A549 (cell line): ENCODE measurements around the gene B4GALT3. TPM values are rescaled to one million over a fixed set of nuclear protein-coding genes. Genes with fewer than 3 reads are reported as not detected.

Source experiments
- ATAC-seq, 2 experiments: fragments of 200-7000 bp in 1 of 2; fragments of >200 bp in 1 of 2; cut with Nextera tagmentation in 1 of 2; cut with Tn5 transposase in 1 of 2; 3 replicates each; pipeline versions ENCODE4 v1.8.0 to v1.9.1; 2018 to 2020; ENCODE audit warnings: mild to moderate bottlenecking in 1 of 2, moderate library complexity in 1 of 2
- CTCF ChIA-PET: fragments of 300-600 bp; sonication (Branson Sonifier 250); formaldehyde crosslinking; extraction: SDS; loops from one replicate; lab custom pipeline; 2021; ENCODE audit warnings: antibody characterized with exemption, inconsistent platforms; lab: Yijun Ruan, JAX
- POLR2A ChIA-PET: fragments of 350-600 bp; formaldehyde crosslinking; extraction: SDS; loops from one replicate; lab custom pipeline; 2021; ENCODE audit warnings: antibody characterized with exemption, inconsistent platforms; lab: Yijun Ruan, JAX
- DNase-seq, 2 experiments: peaks; one replicate each; pipeline versions ENCODE4 v3.0.0 to v3.0.0-alpha.2; 2011 to 2016; ENCODE audit warnings: low read depth in 1 of 2, low spot score in 1 of 2
- FAIRE-seq: peaks from 2 replicates; lab custom pipeline; 2011; peaks lifted over from hg19 to GRCh38; lab: Jason Lieb, UNC
- H3K27ac ChIP-seq, 2 experiments: fragments of >200 bp; sonication (Bioruptor Twin); formaldehyde crosslinking; 3 replicates each; pipeline ENCODE4 v1.5.1; 2016 to 2017
- H3K4me1 ChIP-seq: fragments of >200 bp; sonication (Bioruptor Twin); formaldehyde crosslinking; 3 replicates; pipeline ENCODE4 v1.6.1; 2016
- H3K4me2 ChIP-seq: fragments of >200 bp; sonication (Bioruptor Twin); formaldehyde crosslinking; 3 replicates; pipeline ENCODE4 v1.6.1; 2016
- H3K4me3 ChIP-seq: fragments of >200 bp; sonication (Bioruptor Twin); formaldehyde crosslinking; 3 replicates; pipeline ENCODE4 v1.5.1; 2016
- H3K9me3 ChIP-seq: fragments of >200 bp; sonication (Bioruptor Twin); formaldehyde crosslinking; 3 replicates; pipeline ENCODE4 v1.6.1; 2016
- ATOH8 ChIP-seq: fragments of 250-450 bp; sonication (Bioruptor Pico); IDR thresholded peaks from 2 replicates; pipeline ENCODE4 v1.5.0; 2020; ENCODE audit warnings: low read depth, mild to moderate bottlenecking, moderate library complexity
- CEBPB ChIP-seq, 2 experiments: fragments of >200 bp in 1 of 2; sonication (Bioruptor Twin) in 1 of 2; formaldehyde crosslinking in 1 of 2; IDR thresholded peaks; 2 replicates each; pipeline ENCODE4 v1.6.1; 2012 to 2016
- E2F6 ChIP-seq: IDR thresholded peaks from 2 replicates; pipeline ENCODE4 v1.6.1; 2012; ENCODE audit warnings: low read depth, borderline replicate concordance
- ELK1 ChIP-seq: fragments of 150-350 bp; IDR thresholded peaks from 2 replicates; pipeline ENCODE4 v1.6.1; 2014; ENCODE audit warnings: low read depth, mild to moderate bottlenecking, low read length
- EP300 ChIP-seq, 2 experiments: fragments of >200 bp; sonication (Bioruptor Twin); formaldehyde crosslinking; IDR thresholded peaks; 2 replicates in 1 of 2; 3 replicates in 1 of 2; pipeline ENCODE4 v1.6.1; 2016 to 2017
- FOSB ChIP-seq: fragments of 250-450 bp; sonication (Bioruptor Pico); IDR thresholded peaks from 2 replicates; pipeline ENCODE4 v1.5.0; 2020; ENCODE audit warnings: mild to moderate bottlenecking, moderate library complexity
- FOXS1 ChIP-seq: fragments of 250-450 bp; sonication (Bioruptor Pico); IDR thresholded peaks from 2 replicates; pipeline ENCODE4 v1.5.0; 2020; ENCODE audit warnings: mild to moderate bottlenecking, moderate library complexity
- GATA3 ChIP-seq: IDR thresholded peaks from 2 replicates; pipeline ENCODE4 v1.6.1; 2012; ENCODE audit warnings: borderline replicate concordance
- HDAC2 ChIP-seq: fragments of 200-600 bp; sonication (generic); IDR thresholded peaks from 2 replicates; pipeline ENCODE4 v1.6.1; 2016
- HES2 ChIP-seq: fragments of >200 bp; sonication (Bioruptor Twin); formaldehyde crosslinking; IDR thresholded peaks from 2 replicates; pipeline ENCODE4 v1.6.1; 2016
- HEYL ChIP-seq: fragments of 250-450 bp; sonication (Bioruptor Pico); IDR thresholded peaks from 2 replicates; pipeline ENCODE4 v1.8.0; 2021; ENCODE audit warnings: mild to moderate bottlenecking, moderate library complexity
- HMGXB4 ChIP-seq: fragments of 250-450 bp; sonication (Bioruptor Pico); IDR thresholded peaks from 2 replicates; pipeline ENCODE4 v1.5.0; 2021; ENCODE audit warnings: mild to moderate bottlenecking, moderate library complexity, borderline replicate concordance
- HOXA7 ChIP-seq: fragments of 250-450 bp; sonication (Bioruptor Pico); IDR thresholded peaks from 2 replicates; pipeline ENCODE4 v1.5.0; 2020; ENCODE audit warnings: mild to moderate bottlenecking, moderate library complexity
- HOXB13 ChIP-seq: fragments of 250-450 bp; sonication (Bioruptor Pico); IDR thresholded peaks from 2 replicates; pipeline ENCODE4 v1.5.0; 2020; ENCODE audit warnings: low read depth, mild to moderate bottlenecking, moderate library complexity
- HOXB5 ChIP-seq: fragments of 250-450 bp; sonication (Bioruptor Pico); IDR thresholded peaks from 2 replicates; pipeline ENCODE4 v1.5.0; 2020; ENCODE audit warnings: mild to moderate bottlenecking, moderate library complexity
- KDM5A ChIP-seq: fragments of 200-600 bp; sonication (generic); IDR thresholded peaks from 2 replicates; pipeline ENCODE4 v1.6.1; 2016; ENCODE audit warnings: antibody characterized with exemption, mild to moderate bottlenecking
- MAX ChIP-seq: IDR thresholded peaks from 2 replicates; pipeline ENCODE4 v1.6.1; 2012
- MYC ChIP-seq: IDR thresholded peaks from 2 replicates; pipeline ENCODE4 v1.6.1; 2012; ENCODE audit warnings: mild to moderate bottlenecking, inconsistent platforms, low read length, improper control_type of control experiment, borderline replicate concordance
- NR3C1 ChIP-seq: fragments of >200 bp; sonication (Bioruptor Twin); formaldehyde crosslinking; IDR thresholded peaks from 3 replicates; pipeline ENCODE4 v1.6.1; 2017
- PBX3 ChIP-seq: IDR thresholded peaks from 2 replicates; pipeline ENCODE4 v1.6.1; 2012
- RARB ChIP-seq: fragments of 250-450 bp; sonication (Bioruptor Pico); IDR thresholded peaks from 2 replicates; pipeline ENCODE4 v1.8.0; 2021; ENCODE audit warnings: mild to moderate bottlenecking, moderate library complexity
- RCOR1 ChIP-seq: fragments of 150-350 bp; IDR thresholded peaks from 2 replicates; pipeline ENCODE4 v1.6.1; 2014; ENCODE audit warnings: antibody characterized with exemption, low read length, low read depth
- SMC3 ChIP-seq: fragments of >200 bp; sonication (Bioruptor Twin); formaldehyde crosslinking; IDR thresholded peaks from 3 replicates; pipeline ENCODE4 v1.6.1; 2018; ENCODE audit warnings: inconsistent platforms
- SREBF2 ChIP-seq: fragments of 450-650 bp; IDR thresholded peaks from 2 replicates; pipeline ENCODE4 v1.6.1; 2014; ENCODE audit warnings: mild to moderate bottlenecking, moderate library complexity
- TFCP2L1 ChIP-seq: fragments of 250-450 bp; sonication (Bioruptor Pico); IDR thresholded peaks from 2 replicates; pipeline ENCODE4 v1.5.0; 2021; ENCODE audit warnings: mild to moderate bottlenecking
- USF2 ChIP-seq: fragments of 450-650 bp; IDR thresholded peaks from 2 replicates; pipeline ENCODE4 v1.6.1; 2014; ENCODE audit warnings: antibody characterized with exemption
- WGBS: methylation state at CpG from one replicate; pipeline ENCODE4 v1.1.6; 2017; ENCODE audit errors: missing lambda C conversion rate; 5-methylcytosine and 5-hydroxymethylcytosine counted together
- polyA plus RNA-seq, 4 experiments: library from polyadenylated mRNA; depleted of rRNA in 3 of 4; stranded (reverse); fragments of >200 nt; fragmentation: RNase III in 1 of 4; extraction: RNeasy Plus Mini Kit Qiagen cat#74134 plus additional on column Dnase treatment in 1 of 4; gene quantifications; 2 replicates in 3 of 4; 3 replicates in 1 of 4; pipeline ENCODE4 v1.2.3, GENCODE V29; 2011 to 2017

The B4GALT3 gene
- polyA plus RNA-seq, 2 of the 4 experiments (the other 2 are of a cell fraction) = 25.3 to 25.5 TPM

GRCh38 chr1:161191971-161192370 is 14.7 kb upstream of the B4GALT3 start:
- CTCF ChIA-PET = interaction anchor here (0.6 to 7.8 kb wide), 29 partner anchors 11 to 196 kb away, joined by 3 to 93 read pairs (median 5); partner anchors contain the start of genes APOA2, CFAP126, FCER1G and NDUFS2
- FAIRE-seq = no peak

GRCh38 chr1:161190962-161191521 is 13.7 kb upstream of the B4GALT3 start:
- Histone ChIP-seq H3K4me2 (no peak overlapping the region), H3K4me1 (no peaks in the 10 kb centered on the region), H3K9me3 (no peaks in the 10 kb centered on the region), H3K27ac (no peak overlapping the region), H3K4me3 (no peak overlapping the region)
- ATAC-seq (no peak), DNase-seq (no peak), FAIRE-seq (no peak)
- 83% methylated on average over 17 of the region's 22 CpGs for WGBS
- POLR2A ChIA-PET = interaction anchor here (0.7 kb wide), 1 partner anchor 191 kb away, joined by 4 read pairs; no protein-coding TSS in a partner anchor
- CTCF ChIA-PET = interaction anchor here (0.7 to 7.8 kb wide), 21 partner anchors 10 to 198 kb away, joined by 3 to 93 read pairs (median 5); partner anchors contain the start of genes APOA2, B4GALT3, FCER1G and NDUFS2
- no peak for TF ChIP-seq KDM5A
- TF ChIP-seq HES2 = no peak
- no peak for TF ChIP-seq CEBPB (IDR thresholded peaks at IDR 0.05)
- TF ChIP-seq RCOR1 = no peak
- TF ChIP-seq HOXA7 (CRISPR knock-in tag) = no peak
- no peak for TF ChIP-seq MAX
- no peak for TF ChIP-seq USF2
- no peak for TF ChIP-seq FOXS1 (CRISPR knock-in tag)
- no peak for TF ChIP-seq HDAC2
- TF ChIP-seq HOXB13 = no peak
- no peak for TF ChIP-seq NR3C1
- no peak for TF ChIP-seq HEYL (CRISPR knock-in tag)
- no peak for TF ChIP-seq ATOH8 (CRISPR knock-in tag)
- TF ChIP-seq HOXB5 (CRISPR knock-in tag) = no peak

More at GRCh38 chr1:161191971-161192370, 14.7 kb upstream of the B4GALT3 start:
- no peak overlapping the region for H3K4me2 ChIP-seq
- DNase-seq (no peak), ATAC-seq (no peak)
- H3K27ac ChIP-seq = no peak overlapping the region
- no peaks in the 10 kb centered on the region for H3K9me3 ChIP-seq
- no peaks in the 10 kb centered on the region for H3K4me1 ChIP-seq
- POLR2A ChIA-PET = no interaction called here
- no peak for TF ChIP-seq RARB (CRISPR knock-in tag)
- no peak for TF ChIP-seq SMC3
- no peak for TF ChIP-seq E2F6
- TF ChIP-seq PBX3 = no peak
- no peak for TF ChIP-seq FOSB (CRISPR knock-in tag)
- TF ChIP-seq USF2 = no peak
- TF ChIP-seq TFCP2L1 (CRISPR knock-in tag) = no peak
- no peak for TF ChIP-seq SREBF2
- TF ChIP-seq HOXA7 (CRISPR knock-in tag) = no peak
- TF ChIP-seq ELK1 = no peak
- no peak for TF ChIP-seq HMGXB4 (CRISPR knock-in tag)
- no peak for TF ChIP-seq MYC
- no peak for TF ChIP-seq EP300 (IDR thresholded peaks at IDR 0.05)
- no peak for TF ChIP-seq GATA3
- 25% methylated on average over 8 of the region's 8 CpGs for WGBS
- H3K4me3 ChIP-seq = no peak overlapping the region
